ENCODE measurements around the gene MAMDC4. TPM values are rescaled to one million over a fixed set of nuclear protein-coding genes. Genes with fewer than 3 reads are reported as not detected.

Gene MAMDC4
- total and polyA plus RNA-seq, 4 donors = 2.4 to 19.0 (median 3.8) TPM

DNA sequence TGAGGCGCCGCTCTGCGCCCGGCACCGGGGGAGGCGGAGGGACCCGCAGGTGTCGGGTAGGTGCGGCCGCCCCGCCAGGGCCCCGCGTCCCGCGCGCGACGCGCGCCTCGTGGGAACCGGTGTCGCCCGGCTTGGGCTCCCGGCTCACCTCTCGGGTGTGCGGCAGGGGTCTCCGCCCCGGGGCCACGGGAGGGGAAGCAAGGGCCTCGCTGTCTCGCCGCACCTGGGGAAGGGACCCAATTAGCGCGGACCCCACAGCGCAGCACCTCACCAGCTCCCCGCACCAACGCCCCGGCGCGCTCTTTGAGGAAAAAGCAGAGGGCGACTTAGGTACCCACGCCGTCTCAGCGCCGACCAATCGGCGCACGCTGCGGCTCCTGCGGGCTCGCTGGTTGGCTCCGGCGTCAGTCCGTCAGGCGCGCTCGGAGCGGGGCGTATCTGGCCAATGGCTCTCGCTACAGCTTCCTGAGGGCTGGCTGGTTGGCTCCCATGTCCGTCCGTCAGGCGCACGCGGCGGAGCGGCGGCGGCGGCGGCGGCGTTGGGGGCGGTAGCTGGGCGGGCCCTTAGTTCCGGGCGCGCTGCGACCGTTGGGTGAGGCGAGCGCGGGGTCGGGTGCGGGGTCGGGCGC, 33.9 kb downstream of the MAMDC4 start, which contains the start of gene TRAF2:
Gene TRAF2, plus strand, starts transcription at position 567 of the 629 bp plus-strand sequence. CDS start 12,225 bp downstream, outside the sequence.
- no peaks in the 10 kb centered on the region for H3K27me3 ChIP-seq (ENCODE audit: control insufficient read depth in 1 of 2, insufficient read depth in 2 of 2, low read length in 1 of 2)
- no peak within 1 kb of the TSS for H3K27ac ChIP-seq (ENCODE audit: low read depth in 1 of 2, low read length in 2 of 2)
- peak; percentile 99 for DNase-seq
- no peaks in the 10 kb centered on the region for H3K9me3 ChIP-seq (ENCODE audit: control insufficient read depth, low read length)
- intact Hi-C loops (cut with DNase I) = loop anchor here (2.0 to 10.0 kb wide), 3 partner anchors 37 to 59 kb away; partner anchors contain the start of genes C8G (in 2 of the 2), FBXW5 (in 2 of the 2) and PHPT1 (in 2 of the 2)
- ATAC-seq (ENCODE audit: low FRiP score) = peak; percentile 98
- H3K4me1 ChIP-seq (ENCODE audit: control insufficient read depth in 1 of 2, insufficient read depth in 2 of 2, low read length in 2 of 2) = no peaks in the 10 kb centered on the region
- no peaks in the 10 kb centered on the region for H3K36me3 ChIP-seq (ENCODE audit: control insufficient read depth in 1 of 2, insufficient read depth in 2 of 2, low read length in 1 of 2)
- H3K4me3 ChIP-seq (ENCODE audit: low read length in 2 of 2) = peak within 1 kb of the TSS; percentile 77 to 82
- 0% methylated on average over 37 to 88 of the region's 88 CpGs for WGBS, 2 donors

DNA sequence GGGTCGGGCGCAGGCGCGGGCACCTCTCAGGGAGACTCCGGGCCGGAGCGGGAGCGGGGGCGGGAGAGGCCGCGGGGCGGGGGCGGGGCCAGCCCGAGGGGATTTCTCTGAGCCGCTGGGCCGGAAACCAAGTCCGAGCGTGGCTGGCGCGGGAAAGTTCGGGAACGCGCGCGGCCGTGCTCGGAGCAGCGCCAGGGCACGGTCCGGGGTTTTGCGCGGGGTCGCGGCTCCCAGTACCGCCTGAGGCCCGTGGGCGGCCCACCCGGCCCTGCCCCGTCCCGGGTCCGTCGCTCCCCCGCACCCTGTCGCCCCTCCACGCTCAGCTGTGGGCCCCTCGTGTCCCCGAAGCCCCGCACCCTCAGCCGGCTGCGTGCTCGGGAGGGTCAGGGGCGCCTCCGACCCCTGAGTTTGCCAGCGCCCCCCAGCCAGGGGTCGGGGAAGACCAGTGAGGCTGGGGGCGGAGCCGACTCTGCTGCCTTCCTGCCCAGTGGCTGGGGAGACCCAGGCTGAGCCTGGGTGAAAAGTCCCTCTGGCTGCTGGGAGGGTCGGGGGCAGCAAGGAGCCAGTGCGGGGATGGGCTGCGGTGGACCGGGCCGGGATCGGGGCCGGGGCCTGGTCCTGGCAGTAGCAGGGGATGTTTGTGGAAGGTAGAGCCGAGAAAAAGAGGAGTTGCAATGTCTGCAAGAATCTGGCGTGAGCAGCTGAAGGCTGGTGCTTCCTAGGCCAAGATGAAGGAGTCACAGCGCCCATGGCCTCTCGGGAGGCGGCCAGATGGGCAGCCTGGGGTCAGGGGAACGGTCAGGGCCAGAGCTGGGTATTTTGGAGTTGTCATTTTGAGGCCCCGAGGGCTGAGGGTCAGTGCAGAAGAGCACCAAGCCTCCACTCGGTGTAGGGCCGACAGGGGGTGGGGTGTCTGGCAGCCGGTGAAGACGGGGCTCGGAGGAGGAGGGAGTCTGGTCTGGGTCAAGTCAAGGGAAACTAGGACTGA, 34.8 kb downstream of the MAMDC4 start:
- Histone ChIP-seq H3K27me3 (ENCODE audit: control insufficient read depth in 1 of 2, insufficient read depth in 2 of 2, low read length in 1 of 2) (no peaks in the 10 kb centered on the region), H3K4me3 (ENCODE audit: low read length in 2 of 2) (peak overlapping the region; percentile 77 to 82), H3K36me3 (ENCODE audit: control insufficient read depth in 1 of 2, insufficient read depth in 2 of 2, low read length in 1 of 2) (no peaks in the 10 kb centered on the region), H3K9me3 (ENCODE audit: control insufficient read depth, low read length) (no peaks in the 10 kb centered on the region), H3K27ac (ENCODE audit: low read depth in 1 of 2, low read length in 2 of 2) (no peak overlapping the region), H3K4me1 (ENCODE audit: control insufficient read depth in 1 of 2, insufficient read depth in 2 of 2, low read length in 2 of 2) (no peaks in the 10 kb centered on the region)
- peak; percentile 39 for ATAC-seq (ENCODE audit: low FRiP score)
- intact Hi-C loops (cut with DNase I) = loop anchor here (2.0 to 10.0 kb wide), 3 partner anchors 38 to 58 kb away; partner anchors contain the start of genes C8G (in 2 of the 2), FBXW5 (in 2 of the 2) and PHPT1 (in 2 of the 2)
- no peak for DNase-seq
- WGBS, 2 donors = 1% methylated on average over 46 to 76 of the region's 76 CpGs

GRCh38 chr9:136888454-136888853, 36.3 kb downstream of the MAMDC4 start:
- ATAC-seq (ENCODE audit: low FRiP score) = no peak
- DNase-seq = no peak
- 90 to 94% methylated on average over 8 of the region's 8 CpGs for WGBS, 2 donors
- no peak overlapping the region for H3K4me3 ChIP-seq (ENCODE audit: low read length in 2 of 2)
- no peak overlapping the region for H3K27ac ChIP-seq (ENCODE audit: low read depth in 1 of 2, low read length in 2 of 2)
- no peaks in the 10 kb centered on the region for H3K36me3 ChIP-seq (ENCODE audit: control insufficient read depth in 1 of 2, insufficient read depth in 2 of 2, low read length in 1 of 2)
- no peaks in the 10 kb centered on the region for H3K9me3 ChIP-seq (ENCODE audit: control insufficient read depth, low read length)
- no peaks in the 10 kb centered on the region for H3K4me1 ChIP-seq (ENCODE audit: control insufficient read depth in 1 of 2, insufficient read depth in 2 of 2, low read length in 2 of 2)
- intact Hi-C loops (cut with DNase I) = loop anchor here (5.0 to 10.0 kb wide), 2 partner anchors 41 to 56 kb away; partner anchors contain the start of genes C8G (in 2 of the 2), FBXW5 (in 2 of the 2) and PHPT1 (in 1 of the 2)
- H3K27me3 ChIP-seq (ENCODE audit: control insufficient read depth in 1 of 2, insufficient read depth in 2 of 2, low read length in 1 of 2) = no peaks in the 10 kb centered on the region

DNA sequence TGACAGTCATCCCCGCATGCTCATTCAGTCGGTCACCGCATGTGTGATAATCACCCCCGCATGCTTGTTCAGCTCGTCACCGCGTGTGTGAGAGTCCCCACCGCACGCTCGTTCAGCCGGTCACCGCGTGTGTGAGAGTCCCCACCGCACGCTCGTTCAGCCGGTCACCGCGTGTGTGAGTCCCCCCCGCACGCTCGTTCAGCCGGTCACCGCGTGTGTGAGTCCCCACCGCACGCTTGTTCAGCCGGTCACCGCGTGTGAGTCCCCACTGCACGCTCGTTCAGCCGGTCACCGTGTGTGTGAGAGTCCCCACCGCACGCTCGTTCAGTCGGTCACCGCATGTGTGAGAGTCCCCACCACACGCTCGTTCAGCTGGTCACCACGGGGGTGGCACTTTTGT, 37.7 kb downstream of the MAMDC4 start:
- Histone ChIP-seq H3K27ac (ENCODE audit: low read depth in 1 of 2, low read length in 2 of 2) (no peak overlapping the region), H3K9me3 (ENCODE audit: control insufficient read depth, low read length) (no peaks in the 10 kb centered on the region)
- intact Hi-C loops (cut with DNase I) = loop anchor here (5.0 to 10.0 kb wide), 2 partner anchors 43 to 55 kb away; partner anchors contain the start of genes C8G (in 2 of the 2), FBXW5 (in 2 of the 2) and PHPT1 (in 1 of the 2)

GRCh38 chr9:136890661-136891060, 38.5 kb downstream of the MAMDC4 start:
- WGBS, 2 donors = 85 to 86% methylated on average over 13 of the region's 13 CpGs
- no peaks in the 10 kb centered on the region for H3K4me1 ChIP-seq (ENCODE audit: control insufficient read depth in 1 of 2, insufficient read depth in 2 of 2, low read length in 2 of 2)
- DNase-seq (no peak), ATAC-seq (ENCODE audit: low FRiP score) (no peak)
- no peaks in the 10 kb centered on the region for H3K36me3 ChIP-seq (ENCODE audit: control insufficient read depth in 1 of 2, insufficient read depth in 2 of 2, low read length in 1 of 2)
- intact Hi-C loops (cut with DNase I) = no loop called here
- no peaks in the 10 kb centered on the region for H3K27me3 ChIP-seq (ENCODE audit: control insufficient read depth in 1 of 2, insufficient read depth in 2 of 2, low read length in 1 of 2)
- no peak overlapping the region for H3K4me3 ChIP-seq (ENCODE audit: low read length in 2 of 2)
- no peak overlapping the region for H3K27ac ChIP-seq (ENCODE audit: low read depth in 1 of 2, low read length in 2 of 2)
- no peaks in the 10 kb centered on the region for H3K9me3 ChIP-seq (ENCODE audit: control insufficient read depth, low read length)

More for the DNA sequence above, 37.7 kb downstream of the MAMDC4 start:
- H3K36me3 ChIP-seq (ENCODE audit: control insufficient read depth in 1 of 2, insufficient read depth in 2 of 2, low read length in 1 of 2) = no peaks in the 10 kb centered on the region
- H3K4me3 ChIP-seq (ENCODE audit: low read length in 2 of 2) = no peak overlapping the region
- H3K4me1 ChIP-seq (ENCODE audit: control insufficient read depth in 1 of 2, insufficient read depth in 2 of 2, low read length in 2 of 2) = no peaks in the 10 kb centered on the region
- H3K27me3 ChIP-seq (ENCODE audit: control insufficient read depth in 1 of 2, insufficient read depth in 2 of 2, low read length in 1 of 2) = no peaks in the 10 kb centered on the region
- ATAC-seq (ENCODE audit: low FRiP score) (no peak), DNase-seq (no peak)
- 94 to 96% methylated on average over 42 of the region's 42 CpGs for WGBS, 2 donors

GRCh38 chr9:136896027-136896426, 43.9 kb downstream of the MAMDC4 start:
- DNase-seq (no peak), ATAC-seq (ENCODE audit: low FRiP score) (no peak)
- 83 to 84% methylated on average over 11 of the region's 11 CpGs for WGBS, 2 donors
- intact Hi-C loops (cut with DNase I) = no loop called here
- Histone ChIP-seq H3K4me1 (ENCODE audit: control insufficient read depth in 1 of 2, insufficient read depth in 2 of 2, low read length in 2 of 2) (no peaks in the 10 kb centered on the region), H3K9me3 (ENCODE audit: control insufficient read depth, low read length) (no peaks in the 10 kb centered on the region), H3K4me3 (ENCODE audit: low read length in 2 of 2) (no peak overlapping the region), H3K27me3 (ENCODE audit: control insufficient read depth in 1 of 2, insufficient read depth in 2 of 2, low read length in 1 of 2) (no peaks in the 10 kb centered on the region), H3K27ac (ENCODE audit: low read depth in 1 of 2, low read length in 2 of 2) (no peak overlapping the region), H3K36me3 (ENCODE audit: control insufficient read depth in 1 of 2, insufficient read depth in 2 of 2, low read length in 1 of 2) (peaks cover 0 to 2% of the 10 kb centered on the region in 2 donors)

- intact Hi-C loops (cut with DNase I) = no loop called here
Measured at GRCh38 chr9:136898483-136899100, 46.4 kb downstream of the MAMDC4 start.

GRCh38 chr9:136899196-136899595, 47.0 kb downstream of the MAMDC4 start:
- intact Hi-C loops (cut with DNase I) = no loop called here
- Histone ChIP-seq H3K4me1 (ENCODE audit: control insufficient read depth in 1 of 2, insufficient read depth in 2 of 2, low read length in 2 of 2) (no peaks in the 10 kb centered on the region), H3K36me3 (ENCODE audit: control insufficient read depth in 1 of 2, insufficient read depth in 2 of 2, low read length in 1 of 2) (peaks cover 0 to 2% of the 10 kb centered on the region in 2 donors), H3K27ac (ENCODE audit: low read depth in 1 of 2, low read length in 2 of 2) (no peak overlapping the region), H3K4me3 (ENCODE audit: low read length in 2 of 2) (no peak overlapping the region), H3K9me3 (ENCODE audit: control insufficient read depth, low read length) (no peaks in the 10 kb centered on the region), H3K27me3 (ENCODE audit: control insufficient read depth in 1 of 2, insufficient read depth in 2 of 2, low read length in 1 of 2) (no peaks in the 10 kb centered on the region)
- DNase-seq = no peak
- 21 to 43% methylated on average over 9 of the region's 9 CpGs for WGBS, 2 donors
- ATAC-seq (ENCODE audit: low FRiP score) = no peak

More at GRCh38 chr9:136898483-136899100, 46.4 kb downstream of the MAMDC4 start:
- no peaks in the 10 kb centered on the region for H3K9me3 ChIP-seq (ENCODE audit: control insufficient read depth, low read length)
- peaks cover 0 to 2% of the 10 kb centered on the region in 2 donors for H3K36me3 ChIP-seq (ENCODE audit: control insufficient read depth in 1 of 2, insufficient read depth in 2 of 2, low read length in 1 of 2)
- H3K27ac ChIP-seq (ENCODE audit: low read depth in 1 of 2, low read length in 2 of 2) = no peak overlapping the region
- H3K4me1 ChIP-seq (ENCODE audit: control insufficient read depth in 1 of 2, insufficient read depth in 2 of 2, low read length in 2 of 2) = no peaks in the 10 kb centered on the region
- 90 to 92% methylated on average over 21 of the region's 21 CpGs for WGBS, 2 donors
- no peaks in the 10 kb centered on the region for H3K27me3 ChIP-seq (ENCODE audit: control insufficient read depth in 1 of 2, insufficient read depth in 2 of 2, low read length in 1 of 2)
- no peak overlapping the region for H3K4me3 ChIP-seq (ENCODE audit: low read length in 2 of 2)
- no peak for DNase-seq
- no peak for ATAC-seq (ENCODE audit: low FRiP score)
